Measurements from ENCODE around the gene ZNF208.

The ZNF208 gene

GRCh38 chr19:21883516-21883915 is 127.2 kb downstream of the ZNF208 start:
- DNase-seq: no peak
